Adrenal gland (tissue), 12 donors: ENCODE results near the gene IL31. TPM values are rescaled to one million over a fixed set of nuclear protein-coding genes. Genes with fewer than 3 reads are reported as not detected.

Experiments used
- DNase-seq, 7 donors: peaks; one replicate each; pipeline ENCODE4 v3.0.0-alpha.2; 2019 to 2020
- H3K27ac ChIP-seq, 5 donors: fragments of 200-600 bp; sonication (generic) in 4 of 5; 1 replicate in 3 of 5; 2 replicates in 2 of 5; pipeline versions ENCODE4 v1.5.1 to v1.8.0; 2016 to 2020; ENCODE audit warnings: mild to moderate bottlenecking in 1 of 5
- H3K27me3 ChIP-seq: fragments of 200-600 bp; 2 replicates; pipeline ENCODE4 v1.8.0; 2021
- H3K36me3 ChIP-seq, 2 donors: fragments of 200-600 bp; replicated peaks in 1 of 2; 1 replicate in 1 of 2; 2 replicates in 1 of 2; pipeline versions ENCODE4 v1.5.1 to v1.8.0; 2018 to 2022
- H3K4me1 ChIP-seq, 2 donors: fragments of 200-600 bp; replicated peaks in 1 of 2; 1 replicate in 1 of 2; 2 replicates in 1 of 2; pipeline versions ENCODE4 v1.5.1 to v1.8.0; 2018 to 2021
- H3K4me3 ChIP-seq, 4 donors: fragments of 200-600 bp; sonication (generic) in 3 of 4; one replicate each; pipeline ENCODE4 v1.5.1; 2016 to 2018
- H3K9me3 ChIP-seq, 3 donors: fragments of 200-600 bp; sonication (generic) in 1 of 3; replicated peaks in 1 of 3; 1 replicate in 2 of 3; 2 replicates in 1 of 3; pipeline versions ENCODE4 v1.5.1 to v1.8.0; 2016 to 2021
- CTCF ChIP-seq, 6 experiments: fragments of 450-650 bp in 4 of 6; fragments of 200-600 bp in 2 of 6; sonication (generic) in 1 of 6; IDR thresholded peaks; 1 replicate in 5 of 6; 2 replicates in 1 of 6; pipeline versions ENCODE4 v1.5.1 to v1.8.0; 2016 to 2021; ENCODE audit warnings: antibody characterized with exemption in 6 of 6, mild to moderate bottlenecking in 2 of 6, moderate library complexity in 1 of 6
- POLR2A ChIP-seq, 2 donors: fragments of 450-650 bp; IDR thresholded peaks; one replicate each; pipeline ENCODE4 v1.6.1; 2017; ENCODE audit warnings: antibody characterized with exemption in 2 of 2, mild to moderate bottlenecking in 2 of 2, moderate library complexity in 1 of 2
- WGBS, 4 donors: extraction: QIAGEN DNeasy Blood & Tissue Kit in 2 of 4; methylation state at CpG; one replicate each; pipeline versions ENCODE4 v1.1.5 to v1.1.7; 2013 to 2017; 5-methylcytosine and 5-hydroxymethylcytosine counted together
- intact Hi-C, 2 donors: fragments of 100-400 bp; cut with DNase I; formaldehyde crosslinking; loops; one replicate each; pipeline versions ENCODE4 v1.14.1 to v1.15.0; 2022 to 2023
- polyA plus RNA-seq, 3 donors: library from polyadenylated mRNA; stranded (reverse); fragments of 200-250 nt in 2 of 3; fragments of 350-450 nt in 1 of 3; fragmentation: Illumina TruSeq in 1 of 3; extraction: RNeasy Lipid Tissue Mini Kit (QIAGEN cat#74804) in 1 of 3; gene quantifications; one replicate each; pipeline ENCODE4 v1.2.3, GENCODE V29; 2013 to 2014
- total RNA-seq, 9 donors: library from RNA; depleted of rRNA in 4 of 9; stranded (reverse); fragments of >200 nt in 4 of 9; fragments of 120-200 nt in 1 of 9; fragmentation: NEBNext Ultra II Directional in 1 of 9; extraction: Animal tissue kit (Norgen Biotek cat#: 25700) in 1 of 9; gene quantifications; one replicate each; pipeline versions ENCODE4 v1.1.0 to v1.2.4, GENCODE V29; 2013 to 2023
- donor health status: healthy with polysubstance abuse.
- donor health status: Bipolar disorder and iron deficiency.
- donor health status: DM: yes; HTN: yes; CAD: no.
- donor health status: DM: no; HTN: no; CAD: no.
- donor health status: DM: no; HTN: no; CAD: no.
- donor health status: DM: yes; HTN: yes; CAD: no.

The IL31 gene
- total and polyA plus RNA-seq, 12 donors, result not detected

- TF ChIP-seq CTCF (IDR thresholded peaks at IDR 0.05) (no peak), POLR2A (IDR thresholded peaks at IDR 0.05) (no peak)
- Histone ChIP-seq H3K4me1 (no peaks in the 10 kb centered on the region), H3K4me3 (no peak overlapping the region), H3K27me3 (no peaks in the 10 kb centered on the region), H3K9me3 (no peaks in the 10 kb centered on the region), H3K27ac (no peak overlapping the region), H3K36me3 (no peaks in the 10 kb centered on the region)
- 69 to 82% (median 75%) methylated on average over 15 to 17 of the region's 17 CpGs for WGBS, 4 donors
- intact Hi-C loops, result no loop called here
- DNase-seq, result no peak
These were observed 1.6 kb downstream of the IL31 start for GRCh38 chr12:122172262-122172939.

GRCh38 chr12:122171399-122171798 is 2.6 kb downstream of the IL31 start:
- DNase-seq, result no peak
- 76 to 86% (median 79%) methylated on average over 5 of the region's 5 CpGs for WGBS, 4 donors
- no peaks in the 10 kb centered on the region for H3K9me3 ChIP-seq
- TF ChIP-seq POLR2A (IDR thresholded peaks at IDR 0.05), result no peak
- TF ChIP-seq CTCF (IDR thresholded peaks at IDR 0.05), result no peak
- H3K4me1 ChIP-seq, result no peaks in the 10 kb centered on the region
- H3K27me3 ChIP-seq, result no peaks in the 10 kb centered on the region
- intact Hi-C loops, result no loop called here
- H3K27ac ChIP-seq, result no peak overlapping the region
- H3K4me3 ChIP-seq, result no peak overlapping the region
- no peaks in the 10 kb centered on the region for H3K36me3 ChIP-seq

- TF ChIP-seq POLR2A (IDR thresholded peaks at IDR 0.05) (no peak), CTCF (IDR thresholded peaks at IDR 0.05) (no peak)
- Histone ChIP-seq H3K4me3 (no peak overlapping the region), H3K4me1 (no peaks in the 10 kb centered on the region), H3K9me3 (no peaks in the 10 kb centered on the region), H3K36me3 (no peaks in the 10 kb centered on the region), H3K27ac (no peak overlapping the region), H3K27me3 (no peaks in the 10 kb centered on the region)
- no peak for DNase-seq
- WGBS, 4 donors, result 86 to 91% (median 90%) methylated on average over 3 of the region's 3 CpGs
- intact Hi-C loops, result no loop called here
These were observed 5.5 kb downstream of the IL31 start for GRCh38 chr12:122168492-122168891.

GRCh38 chr12:122167356-122167925 is 6.6 kb downstream of the IL31 start:
- Histone ChIP-seq H3K9me3 (no peaks in the 10 kb centered on the region), H3K27ac (no peak overlapping the region), H3K36me3 (no peaks in the 10 kb centered on the region), H3K4me1 (no peaks in the 10 kb centered on the region), H3K27me3 (no peaks in the 10 kb centered on the region), H3K4me3 (no peak overlapping the region)
- intact Hi-C loops, result no loop called here
- WGBS, 4 donors, result 82 to 88% (median 83%) methylated on average over 10 of the region's 10 CpGs
- no peak for TF ChIP-seq POLR2A (IDR thresholded peaks at IDR 0.05)
- no peak for TF ChIP-seq CTCF (IDR thresholded peaks at IDR 0.05)
- DNase-seq, result no peak
